NB4 (cell line): ENCODE data around the gene CLCN7.

Source experiments
- MYC ChIP-seq: IDR thresholded peaks from 2 replicates; pipeline ENCODE4 v1.6.1; 2011; ENCODE audit warnings: low read depth, low read length
- POLR2A ChIP-seq: IDR thresholded peaks from 2 replicates; pipeline ENCODE4 v1.6.1; 2011; ENCODE audit warnings: mild to moderate bottlenecking; ENCODE audit not compliant: insufficient read length; ENCODE audit errors: extremely low read depth
- TF ChIP-seq, protein P1 (sequence below): IDR thresholded peaks from one replicate; pipeline ENCODE4 v1.5.1; 2012; ENCODE audit warnings: low read depth, low read length
- TF ChIP-seq, protein P2 (sequence below): IDR thresholded peaks from 2 replicates; pipeline ENCODE4 v1.6.1; 2011; ENCODE audit warnings: low read depth, low read length

DNA sequence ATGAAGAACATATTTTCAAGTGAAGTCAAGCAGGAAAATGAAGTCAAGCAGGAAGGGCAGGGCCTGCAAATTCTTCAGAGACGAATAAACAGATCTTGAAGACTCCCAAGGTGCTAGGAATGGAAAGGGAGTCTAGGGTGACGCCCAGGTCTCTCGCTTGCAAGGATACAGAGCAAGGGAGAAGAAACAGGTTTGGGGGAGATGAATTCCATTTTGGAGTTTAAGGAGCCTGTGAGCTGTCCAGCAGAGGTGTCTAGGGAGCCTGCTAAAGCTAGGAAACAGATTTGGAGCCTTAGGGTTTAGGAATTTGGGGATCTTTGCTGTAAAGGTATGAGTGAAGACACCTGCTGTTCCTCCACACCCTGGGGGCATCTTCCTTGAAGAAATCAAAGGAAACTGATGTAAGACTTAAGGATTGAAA, 58.3 kb downstream of the CLCN7 start:
- TF ChIP-seq POLR2A (no peak), MYC (no peak)
- TF ChIP-seq, protein P1, sequence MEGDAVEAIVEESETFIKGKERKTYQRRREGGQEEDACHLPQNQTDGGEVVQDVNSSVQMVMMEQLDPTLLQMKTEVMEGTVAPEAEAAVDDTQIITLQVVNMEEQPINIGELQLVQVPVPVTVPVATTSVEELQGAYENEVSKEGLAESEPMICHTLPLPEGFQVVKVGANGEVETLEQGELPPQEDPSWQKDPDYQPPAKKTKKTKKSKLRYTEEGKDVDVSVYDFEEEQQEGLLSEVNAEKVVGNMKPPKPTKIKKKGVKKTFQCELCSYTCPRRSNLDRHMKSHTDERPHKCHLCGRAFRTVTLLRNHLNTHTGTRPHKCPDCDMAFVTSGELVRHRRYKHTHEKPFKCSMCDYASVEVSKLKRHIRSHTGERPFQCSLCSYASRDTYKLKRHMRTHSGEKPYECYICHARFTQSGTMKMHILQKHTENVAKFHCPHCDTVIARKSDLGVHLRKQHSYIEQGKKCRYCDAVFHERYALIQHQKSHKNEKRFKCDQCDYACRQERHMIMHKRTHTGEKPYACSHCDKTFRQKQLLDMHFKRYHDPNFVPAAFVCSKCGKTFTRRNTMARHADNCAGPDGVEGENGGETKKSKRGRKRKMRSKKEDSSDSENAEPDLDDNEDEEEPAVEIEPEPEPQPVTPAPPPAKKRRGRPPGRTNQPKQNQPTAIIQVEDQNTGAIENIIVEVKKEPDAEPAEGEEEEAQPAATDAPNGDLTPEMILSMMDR = no peak
- TF ChIP-seq, protein P2, sequence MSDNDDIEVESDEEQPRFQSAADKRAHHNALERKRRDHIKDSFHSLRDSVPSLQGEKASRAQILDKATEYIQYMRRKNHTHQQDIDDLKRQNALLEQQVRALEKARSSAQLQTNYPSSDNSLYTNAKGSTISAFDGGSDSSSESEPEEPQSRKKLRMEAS = no peak
